ENCODE measurements around the gene LGI1.

Gene LGI1

DNA sequence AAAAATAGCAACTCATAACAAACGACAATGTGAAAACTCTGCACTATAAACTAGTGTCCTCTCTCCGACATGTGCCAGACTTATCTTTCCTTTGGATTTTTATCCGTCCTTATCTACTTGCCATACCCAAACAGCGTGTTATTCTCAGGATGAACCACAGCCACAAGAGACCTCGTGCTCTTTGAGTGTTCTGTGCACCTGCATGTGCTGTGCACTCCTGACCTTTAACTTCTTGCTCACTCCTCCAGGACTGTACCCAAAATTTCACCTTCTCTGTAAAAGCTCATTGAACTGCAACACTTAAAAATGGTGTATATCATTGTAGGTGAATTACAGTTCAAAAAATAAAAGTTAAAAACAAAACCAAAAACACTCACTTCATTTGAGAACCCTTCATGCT is 78.0 kb downstream of the LGI1 start:
- peaks cover 85% of the 10 kb centered on the region for H3K27me3 ChIP-seq (ENCODE audit: control insufficient read depth, insufficient read depth, low read length)
- no peaks in the 10 kb centered on the region for H3K4me1 ChIP-seq (ENCODE audit: control insufficient read depth, insufficient read depth, low read length)
- H3K4me3 ChIP-seq (ENCODE audit: low read depth, low read length) = no peak overlapping the region
- H3K9me3 ChIP-seq (ENCODE audit: control insufficient read depth, insufficient read depth, low read length) = peaks cover 13% of the 10 kb centered on the region
- H3K36me3 ChIP-seq (ENCODE audit: control insufficient read depth, insufficient read depth, low read length) = no peaks in the 10 kb centered on the region
- H3K9ac ChIP-seq (ENCODE audit: low read depth, low read length) = no peak overlapping the region

- Histone ChIP-seq H3K36me3 (ENCODE audit: control insufficient read depth, insufficient read depth, low read length) (no peaks in the 10 kb centered on the region), H3K9me3 (ENCODE audit: control insufficient read depth, insufficient read depth, low read length) (peaks cover 13% of the 10 kb centered on the region), H3K27me3 (ENCODE audit: control insufficient read depth, insufficient read depth, low read length) (peaks cover 86% of the 10 kb centered on the region), H3K4me1 (ENCODE audit: control insufficient read depth, insufficient read depth, low read length) (peaks cover 3% of the 10 kb centered on the region), H3K4me3 (ENCODE audit: low read depth, low read length) (no peak overlapping the region), H3K9ac (ENCODE audit: low read depth, low read length) (no peak overlapping the region)
Measured at GRCh38 chr10:93837822-93838221, 80.1 kb downstream of the LGI1 start.

DNA sequence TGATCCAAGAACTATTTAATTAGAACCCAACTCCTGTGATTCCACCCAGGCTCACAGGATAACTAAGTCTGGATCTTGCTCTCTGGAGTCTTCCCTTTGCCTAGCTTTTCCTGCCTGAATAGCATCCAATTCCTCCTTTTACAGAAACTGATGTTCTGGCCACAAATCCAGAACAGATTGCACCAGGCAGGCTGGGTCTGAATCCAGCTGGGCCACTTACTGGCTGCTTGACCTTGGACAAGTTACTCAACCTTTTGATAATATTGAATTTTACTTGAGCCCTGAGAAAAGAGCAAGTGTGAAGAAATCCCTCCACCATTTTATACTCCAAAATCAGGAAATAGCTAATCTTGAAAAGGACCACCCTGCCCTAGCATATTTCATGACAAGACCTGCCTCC is 80.5 kb downstream of the LGI1 start:
- Histone ChIP-seq H3K4me3 (ENCODE audit: low read depth, low read length) (no peak overlapping the region), H3K36me3 (ENCODE audit: control insufficient read depth, insufficient read depth, low read length) (no peaks in the 10 kb centered on the region), H3K9me3 (ENCODE audit: control insufficient read depth, insufficient read depth, low read length) (peaks cover 10% of the 10 kb centered on the region), H3K4me1 (ENCODE audit: control insufficient read depth, insufficient read depth, low read length) (peaks cover 3% of the 10 kb centered on the region), H3K27me3 (ENCODE audit: control insufficient read depth, insufficient read depth, low read length) (peaks cover 90% of the 10 kb centered on the region), H3K9ac (ENCODE audit: low read depth, low read length) (no peak overlapping the region)

GRCh38 chr10:93841961-93842360 is 84.2 kb downstream of the LGI1 start:
- no peak overlapping the region for H3K9ac ChIP-seq (ENCODE audit: low read depth, low read length)
- H3K9me3 ChIP-seq (ENCODE audit: control insufficient read depth, insufficient read depth, low read length) = no peaks in the 10 kb centered on the region
- H3K4me1 ChIP-seq (ENCODE audit: control insufficient read depth, insufficient read depth, low read length) = peaks cover 3% of the 10 kb centered on the region
- H3K36me3 ChIP-seq (ENCODE audit: control insufficient read depth, insufficient read depth, low read length) = no peaks in the 10 kb centered on the region
- H3K27me3 ChIP-seq (ENCODE audit: control insufficient read depth, insufficient read depth, low read length) = peaks cover 98% of the 10 kb centered on the region
- H3K4me3 ChIP-seq (ENCODE audit: low read depth, low read length) = no peak overlapping the region

GRCh38 chr10:93844979-93845626 is 87.4 kb downstream of the LGI1 start:
- peaks cover 4% of the 10 kb centered on the region for H3K9me3 ChIP-seq (ENCODE audit: control insufficient read depth, insufficient read depth, low read length)
- no peak overlapping the region for H3K4me3 ChIP-seq (ENCODE audit: low read depth, low read length)
- H3K4me1 ChIP-seq (ENCODE audit: control insufficient read depth, insufficient read depth, low read length) = peaks cover 15% of the 10 kb centered on the region
- H3K36me3 ChIP-seq (ENCODE audit: control insufficient read depth, insufficient read depth, low read length) = no peaks in the 10 kb centered on the region
- no peak overlapping the region for H3K9ac ChIP-seq (ENCODE audit: low read depth, low read length)
- peaks cover 95% of the 10 kb centered on the region for H3K27me3 ChIP-seq (ENCODE audit: control insufficient read depth, insufficient read depth, low read length)

Measured in iPS-15b (cell line).